AG10803 (cell line): ENCODE measurements around the gene DMPK.

Source experiments
- DNase-seq: peaks from one replicate; pipeline ENCODE4 v3.0.0; 2010; ENCODE audit warnings: low read depth
- H3K4me3 ChIP-seq: 2 replicates; pipeline ENCODE4 v1.5.1; 2011; ENCODE audit warnings: mild to moderate bottlenecking, low read length, control low read depth
- CTCF ChIP-seq: conservative IDR thresholded peaks from 2 replicates; pipeline ENCODE4 v1.5.1; 2011; ENCODE audit warnings: mild to moderate bottlenecking, low read length, control low read depth, inconsistent platforms

Gene DMPK, protein sequence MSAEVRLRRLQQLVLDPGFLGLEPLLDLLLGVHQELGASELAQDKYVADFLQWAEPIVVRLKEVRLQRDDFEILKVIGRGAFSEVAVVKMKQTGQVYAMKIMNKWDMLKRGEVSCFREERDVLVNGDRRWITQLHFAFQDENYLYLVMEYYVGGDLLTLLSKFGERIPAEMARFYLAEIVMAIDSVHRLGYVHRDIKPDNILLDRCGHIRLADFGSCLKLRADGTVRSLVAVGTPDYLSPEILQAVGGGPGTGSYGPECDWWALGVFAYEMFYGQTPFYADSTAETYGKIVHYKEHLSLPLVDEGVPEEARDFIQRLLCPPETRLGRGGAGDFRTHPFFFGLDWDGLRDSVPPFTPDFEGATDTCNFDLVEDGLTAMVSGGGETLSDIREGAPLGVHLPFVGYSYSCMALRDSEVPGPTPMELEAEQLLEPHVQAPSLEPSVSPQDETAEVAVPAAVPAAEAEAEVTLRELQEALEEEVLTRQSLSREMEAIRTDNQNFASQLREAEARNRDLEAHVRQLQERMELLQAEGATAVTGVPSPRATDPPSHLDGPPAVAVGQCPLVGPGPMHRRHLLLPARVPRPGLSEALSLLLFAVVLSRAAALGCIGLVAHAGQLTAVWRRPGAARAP

GRCh38 chr19:45782162-45782691 is at the start of gene DMPK:
TSS of gene DMPK (minus strand) at chr19:45782490. CDS start at chr19:45782352, 138 bp downstream.
- peak within 1 kb of the TSS; percentile 77 for H3K4me3 ChIP-seq
- no peak for DNase-seq

DNA sequence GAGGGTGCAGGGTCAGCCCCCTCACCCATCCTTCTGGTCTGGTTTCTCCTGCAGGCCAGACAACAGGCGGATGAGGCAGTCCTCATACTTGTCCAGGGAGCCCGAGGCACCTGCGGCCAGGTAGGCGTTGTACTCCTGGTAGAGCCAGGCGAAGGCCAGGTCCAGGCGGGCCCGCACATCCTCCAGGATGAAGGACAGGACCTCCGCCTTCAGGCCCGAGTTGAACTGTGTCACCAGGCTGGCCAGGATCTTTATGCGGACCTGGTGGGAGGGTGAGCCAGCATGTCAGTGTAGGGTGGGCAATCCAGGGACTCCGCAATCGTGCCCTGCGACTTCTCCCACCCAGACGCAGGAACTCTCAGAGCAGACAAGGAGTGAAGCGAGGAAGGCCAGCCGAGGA is 46.7 kb upstream of the DMPK start:
- no peak for DNase-seq
- H3K4me3 ChIP-seq: no peak overlapping the region
- TF ChIP-seq CTCF: no peak

More at GRCh38 chr19:45782162-45782691, at the start of gene DMPK:
- TF ChIP-seq CTCF: no peak

GRCh38 chr19:45828523-45828922 is 46.2 kb upstream of the DMPK start:
- H3K4me3 ChIP-seq: no peak overlapping the region
- no peak for TF ChIP-seq CTCF
- DNase-seq: no peak

DNA sequence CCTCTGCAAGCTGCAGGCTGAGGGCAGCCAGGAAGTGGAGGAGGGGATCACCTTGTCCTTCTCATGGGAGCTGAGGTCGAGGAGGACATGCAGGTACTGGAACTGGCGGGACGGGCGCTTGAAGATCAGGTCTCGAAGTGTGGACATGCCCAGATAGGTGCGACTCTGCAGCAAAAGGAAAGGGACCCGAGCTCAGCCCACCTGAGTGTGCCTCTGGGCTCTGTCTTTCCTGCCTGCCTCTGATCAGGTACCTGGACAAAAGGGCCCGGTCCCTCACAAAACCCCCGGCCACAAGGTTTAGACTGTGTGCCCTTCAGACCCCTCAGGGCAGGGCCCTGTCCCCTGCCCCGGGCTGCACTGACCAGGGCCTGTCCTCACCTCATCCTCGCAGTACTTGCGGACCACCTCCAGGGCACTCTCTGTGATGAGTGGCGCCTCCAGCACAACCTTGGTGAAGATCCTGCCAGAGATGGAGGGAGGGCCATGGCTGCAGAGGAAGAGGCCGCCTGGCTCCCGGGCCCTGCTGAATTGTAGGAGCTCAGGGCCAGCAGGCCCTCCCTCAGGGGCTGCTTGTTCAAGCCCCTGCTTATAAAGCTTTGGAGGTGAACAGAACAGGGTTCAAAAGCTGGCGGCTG is 45.3 kb upstream of the DMPK start:
- DNase-seq: no peak
- no peak overlapping the region for H3K4me3 ChIP-seq
- TF ChIP-seq CTCF: no peak

GRCh38 chr19:45826934-45827333 is 44.6 kb upstream of the DMPK start:
- DNase-seq: no peak
- no peak overlapping the region for H3K4me3 ChIP-seq
- no peak for TF ChIP-seq CTCF

DNA sequence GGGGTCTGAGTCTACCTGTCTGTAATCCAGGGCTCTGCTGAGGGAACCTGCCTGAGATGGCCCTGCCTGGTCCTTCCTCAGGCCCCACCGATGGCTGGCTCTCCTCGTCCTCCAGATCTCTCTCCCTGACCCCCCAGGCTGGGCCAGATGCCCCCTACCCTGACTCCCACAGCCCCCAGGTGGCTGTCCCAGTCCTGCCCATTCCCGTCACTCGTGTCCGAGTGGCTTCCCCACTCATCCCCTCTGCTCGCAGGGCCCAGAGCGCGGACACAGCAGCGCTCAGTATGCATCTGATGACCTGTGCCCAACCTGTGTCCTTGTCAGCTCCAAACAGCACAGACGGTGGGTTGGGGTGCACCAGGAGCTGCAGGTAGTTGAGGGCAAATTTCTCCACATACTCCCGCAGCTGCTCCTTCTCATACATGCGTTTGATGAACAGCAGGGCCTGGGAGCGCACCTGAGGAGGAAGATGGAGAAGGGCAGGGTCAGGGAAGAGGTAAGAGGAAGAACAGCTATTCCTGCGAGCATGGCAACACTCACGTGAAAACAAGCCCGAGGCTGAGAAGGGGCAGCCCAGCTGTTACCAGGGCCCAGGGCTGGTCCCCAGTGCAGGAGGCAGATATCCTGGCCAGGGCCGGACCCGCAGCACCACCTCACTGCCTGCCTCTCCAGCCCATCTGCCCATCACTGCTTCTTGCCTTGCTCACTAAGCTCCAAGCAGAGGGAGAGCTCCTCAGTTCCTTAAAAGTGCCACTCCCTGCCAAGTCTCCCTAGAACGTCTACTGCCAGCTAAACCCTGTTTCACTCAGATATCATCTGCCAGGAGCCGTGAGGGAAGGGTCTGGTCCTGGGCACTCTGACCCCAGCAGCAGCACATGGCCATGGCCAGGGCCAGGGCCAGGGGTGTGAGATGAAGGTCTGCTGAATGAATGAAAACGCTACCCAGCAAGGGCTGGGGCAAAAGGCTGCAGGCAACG is 43.9 kb upstream of the DMPK start:
- no peak overlapping the region for H3K4me3 ChIP-seq
- no peak for DNase-seq
- TF ChIP-seq CTCF: no peak
